Sigmoid colon (tissue), 4 donors: ENCODE results near the gene ENPP7.

Experiments
- POLR2A ChIP-seq, 2 donors: fragments of 450-650 bp; IDR thresholded peaks; one replicate each; pipeline ENCODE4 v1.6.1; 2016; ENCODE audit warnings: antibody characterized with exemption in 2 of 2, mild to moderate bottlenecking in 2 of 2, moderate library complexity in 2 of 2
- POLR2AphosphoS5 ChIP-seq, 4 donors: sonication (generic); formaldehyde crosslinking; IDR thresholded peaks; one replicate each; pipeline ENCODE4 v1.6.1; 2017; ENCODE audit warnings: antibody characterized with exemption in 4 of 4
- TF ChIP-seq, protein P1 (sequence below), 4 experiments: fragments of 450-650 bp in 3 of 4; fragments of 200-600 bp in 1 of 4; IDR thresholded peaks; one replicate each; pipeline ENCODE4 v1.5.1; 2016 to 2019; ENCODE audit warnings: antibody characterized with exemption in 4 of 4, mild to moderate bottlenecking in 3 of 4, moderate library complexity in 2 of 4

DNA sequence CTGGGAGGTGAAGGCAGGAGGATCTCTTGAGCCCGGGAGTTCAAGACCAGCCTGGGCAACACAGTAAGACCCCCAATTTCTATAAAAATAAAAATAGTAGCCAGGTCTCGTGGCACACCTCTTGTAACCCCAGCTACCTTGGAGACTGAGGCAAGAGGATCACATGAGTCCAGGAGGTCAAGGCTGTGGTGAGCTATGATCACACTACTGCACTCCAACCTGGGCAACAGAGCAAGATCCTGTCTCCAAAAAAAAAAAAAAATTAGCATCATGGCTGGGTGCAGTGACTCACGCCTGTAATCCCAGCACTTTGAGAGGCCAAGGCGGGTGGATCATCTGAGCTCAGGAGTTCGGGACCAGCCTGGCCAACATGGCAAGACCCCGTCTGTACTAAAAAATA is 40.5 kb downstream of the ENPP7 start:
- TF ChIP-seq POLR2AphosphoS5 (IDR thresholded peaks at IDR 0.05) (no peak), POLR2A (IDR thresholded peaks at IDR 0.05) (no peak)
- TF ChIP-seq, protein P1, sequence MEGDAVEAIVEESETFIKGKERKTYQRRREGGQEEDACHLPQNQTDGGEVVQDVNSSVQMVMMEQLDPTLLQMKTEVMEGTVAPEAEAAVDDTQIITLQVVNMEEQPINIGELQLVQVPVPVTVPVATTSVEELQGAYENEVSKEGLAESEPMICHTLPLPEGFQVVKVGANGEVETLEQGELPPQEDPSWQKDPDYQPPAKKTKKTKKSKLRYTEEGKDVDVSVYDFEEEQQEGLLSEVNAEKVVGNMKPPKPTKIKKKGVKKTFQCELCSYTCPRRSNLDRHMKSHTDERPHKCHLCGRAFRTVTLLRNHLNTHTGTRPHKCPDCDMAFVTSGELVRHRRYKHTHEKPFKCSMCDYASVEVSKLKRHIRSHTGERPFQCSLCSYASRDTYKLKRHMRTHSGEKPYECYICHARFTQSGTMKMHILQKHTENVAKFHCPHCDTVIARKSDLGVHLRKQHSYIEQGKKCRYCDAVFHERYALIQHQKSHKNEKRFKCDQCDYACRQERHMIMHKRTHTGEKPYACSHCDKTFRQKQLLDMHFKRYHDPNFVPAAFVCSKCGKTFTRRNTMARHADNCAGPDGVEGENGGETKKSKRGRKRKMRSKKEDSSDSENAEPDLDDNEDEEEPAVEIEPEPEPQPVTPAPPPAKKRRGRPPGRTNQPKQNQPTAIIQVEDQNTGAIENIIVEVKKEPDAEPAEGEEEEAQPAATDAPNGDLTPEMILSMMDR (IDR thresholded peaks at IDR 0.05), result no peak
